IPS DF 6.9 (cell line): Measurements from ENCODE around the gene SPSB1.
"Not testable (repeated sequence)": the region's sequence is repeated elsewhere in the genome, so short reads cannot be mapped to it uniquely, and the experiment has no call there.

Experiments
- DNase-seq: peaks from one replicate; pipeline ENCODE4 v3.0.0-alpha.2; 2013; ENCODE audit warnings: low read depth, low spot score
- H3K27ac ChIP-seq: one replicate; pipeline ENCODE4 v1.5.1; 2013; ENCODE audit warnings: low read length, control low read depth
- H3K27me3 ChIP-seq: 2 replicates; pipeline ENCODE4 v1.6.1; 2013; ENCODE audit warnings: mild to moderate bottlenecking, low read length; ENCODE audit not compliant: control insufficient read depth, insufficient read depth
- H3K36me3 ChIP-seq: 2 replicates; pipeline ENCODE4 v1.6.1; 2013; ENCODE audit warnings: low read length; ENCODE audit not compliant: control insufficient read depth, insufficient read depth
- H3K4me1 ChIP-seq: 2 replicates; pipeline ENCODE4 v1.6.1; 2013; ENCODE audit warnings: low read length; ENCODE audit not compliant: control insufficient read depth, insufficient read depth
- H3K4me3 ChIP-seq: 2 replicates; pipeline ENCODE4 v1.5.1; 2013; ENCODE audit warnings: mild to moderate bottlenecking, low read length
- H3K9me3 ChIP-seq: 2 replicates; pipeline ENCODE4 v1.6.1; 2013; ENCODE audit warnings: low read length, inconsistent platforms; ENCODE audit not compliant: control insufficient read depth, insufficient read depth
- WGBS: extraction: QIAGEN DNeasy Blood & Tissue Kit; methylation state at CpG from one replicate; pipeline ENCODE4 v1.1.7; 2013; ENCODE audit warnings: mixed read lengths, missing lambda C conversion rate; ENCODE audit not compliant: insufficient read length, insufficient coverage; 5-methylcytosine and 5-hydroxymethylcytosine counted together

The SPSB1 gene

GRCh38 chr1:9378801-9379200 is 86.1 kb downstream of the SPSB1 start:
- no CpG with 5 or more reads among the region's 4 CpGs for WGBS
- Histone ChIP-seq H3K9me3 (no peaks in the 10 kb centered on the region), H3K27me3 (no peaks in the 10 kb centered on the region), H3K4me1 (no peaks in the 10 kb centered on the region), H3K27ac (no peak overlapping the region), H3K4me3 (no peak overlapping the region), H3K36me3 (no peaks in the 10 kb centered on the region)
- DNase-seq: no peak

- no peaks in the 10 kb centered on the region for H3K27me3 ChIP-seq
- DNase-seq: no peak
- H3K36me3 ChIP-seq: no peaks in the 10 kb centered on the region
- H3K4me3 ChIP-seq: no peak overlapping the region
- no peaks in the 10 kb centered on the region for H3K9me3 ChIP-seq
- WGBS: no CpG with 5 or more reads among the region's 6 CpGs
- no peak overlapping the region for H3K27ac ChIP-seq
- no peaks in the 10 kb centered on the region for H3K4me1 ChIP-seq
Measured at GRCh38 chr1:9380711-9381110, 88.0 kb downstream of the SPSB1 start.

- Histone ChIP-seq H3K36me3 (no peaks in the 10 kb centered on the region), H3K9me3 (no peaks in the 10 kb centered on the region), H3K27ac (no peak overlapping the region), H3K4me3 (no peak overlapping the region), H3K4me1 (peaks cover 2% of the 10 kb centered on the region; the same call in 1 of the 2 replicates), H3K27me3 (no peaks in the 10 kb centered on the region)
- DNase-seq: no peak
- no CpG with 5 or more reads among the region's 20 CpGs for WGBS
Measured at GRCh38 chr1:9382643-9383491, 90.2 kb downstream of the SPSB1 start.

- H3K9me3 ChIP-seq: no peaks in the 10 kb centered on the region
- no peak overlapping the region for H3K27ac ChIP-seq
- H3K27me3 ChIP-seq: no peaks in the 10 kb centered on the region
- H3K4me3 ChIP-seq: no peak overlapping the region
- no CpG with 5 or more reads among the region's 7 CpGs for WGBS
- H3K36me3 ChIP-seq: no peaks in the 10 kb centered on the region
- H3K4me1 ChIP-seq: peaks cover 2% of the 10 kb centered on the region; the same call in 1 of the 2 replicates
- DNase-seq: no peak
Measured at GRCh38 chr1:9384128-9384527, 91.4 kb downstream of the SPSB1 start.

GRCh38 chr1:9384751-9385245 is 92.1 kb downstream of the SPSB1 start:
- Histone ChIP-seq H3K36me3 (no peaks in the 10 kb centered on the region), H3K27me3 (no peaks in the 10 kb centered on the region), H3K9me3 (no peaks in the 10 kb centered on the region), H3K4me1 (peaks cover 2% of the 10 kb centered on the region; the same call in 1 of the 2 replicates), H3K27ac (no peak overlapping the region), H3K4me3 (no peak overlapping the region)
- no peak for DNase-seq
- no CpG with 5 or more reads among the region's 18 CpGs for WGBS

GRCh38 chr1:9385392-9385791 is 92.7 kb downstream of the SPSB1 start:
- not testable (repeated sequence) for H3K27ac ChIP-seq, H3K4me1 ChIP-seq, DNase-seq, H3K4me3 ChIP-seq, H3K9me3 ChIP-seq, H3K36me3 ChIP-seq, H3K27me3 ChIP-seq
- WGBS: no CpG with 5 or more reads among the region's 10 CpGs

- H3K27ac ChIP-seq: no peak overlapping the region
Measured at GRCh38 chr1:9385801-9386573, 93.3 kb downstream of the SPSB1 start.

GRCh38 chr1:9388335-9389180 is 95.9 kb downstream of the SPSB1 start:
- no peaks in the 10 kb centered on the region for H3K9me3 ChIP-seq
- WGBS: no CpG with 5 or more reads among the region's 18 CpGs
- no peak overlapping the region for H3K27ac ChIP-seq
- no peaks in the 10 kb centered on the region for H3K27me3 ChIP-seq
- H3K36me3 ChIP-seq: no peaks in the 10 kb centered on the region
- peaks cover 2% of the 10 kb centered on the region; the same call in 1 of the 2 replicates for H3K4me1 ChIP-seq
- DNase-seq: no peak
- no peak overlapping the region for H3K4me3 ChIP-seq

More at GRCh38 chr1:9385801-9386573, 93.3 kb downstream of the SPSB1 start:
- no peak overlapping the region for H3K4me3 ChIP-seq
- WGBS: no CpG with 5 or more reads among the region's 20 CpGs
- no peaks in the 10 kb centered on the region for H3K27me3 ChIP-seq
- no peak for DNase-seq
- H3K4me1 ChIP-seq: peaks cover 2% of the 10 kb centered on the region; the same call in 1 of the 2 replicates
- H3K36me3 ChIP-seq: no peaks in the 10 kb centered on the region
- no peaks in the 10 kb centered on the region for H3K9me3 ChIP-seq

GRCh38 chr1:9389968-9390367 is 97.3 kb downstream of the SPSB1 start:
- no peaks in the 10 kb centered on the region for H3K27me3 ChIP-seq
- H3K27ac ChIP-seq: no peak overlapping the region
- no CpG with 5 or more reads among the region's 7 CpGs for WGBS
- H3K4me1 ChIP-seq: peaks cover 2% of the 10 kb centered on the region; the same call in 1 of the 2 replicates
- no peak for DNase-seq
- no peaks in the 10 kb centered on the region for H3K36me3 ChIP-seq
- no peaks in the 10 kb centered on the region for H3K9me3 ChIP-seq
- H3K4me3 ChIP-seq: no peak overlapping the region

- H3K9me3 ChIP-seq: no peaks in the 10 kb centered on the region
- no peaks in the 10 kb centered on the region for H3K36me3 ChIP-seq
- no peak overlapping the region for H3K27ac ChIP-seq
- no CpG with 5 or more reads among the region's 6 CpGs for WGBS
- H3K4me1 ChIP-seq: no peaks in the 10 kb centered on the region
- no peaks in the 10 kb centered on the region for H3K27me3 ChIP-seq
- H3K4me3 ChIP-seq: no peak overlapping the region
- DNase-seq: no peak
Measured at GRCh38 chr1:9391620-9392019, 98.9 kb downstream of the SPSB1 start.
